ENCODE data around the gene CWF19L1.

- no peak for TF ChIP-seq CTCF (CRISPR knock-in tag; IDR thresholded peaks at IDR 0.05)
- no peak for TF ChIP-seq ZFX (CRISPR knock-in tag; IDR thresholded peaks at IDR 0.05; ENCODE audit: low read depth)
- no peak for TF ChIP-seq FOXP1 (IDR thresholded peaks at IDR 0.05)
- TF ChIP-seq FOXP1 (CRISPR knock-in tag; IDR thresholded peaks at IDR 0.05): no peak
- TF ChIP-seq ZNF776 (CRISPR knock-in tag; IDR thresholded peaks at IDR 0.05): no peak
- TF ChIP-seq CENPBD1 (CRISPR knock-in tag; IDR thresholded peaks at IDR 0.05; ENCODE audit: borderline replicate concordance, low read depth): no peak
- TF ChIP-seq ATF7 (IDR thresholded peaks at IDR 0.05): no peak
- TF ChIP-seq ATF7 (CRISPR knock-in tag; IDR thresholded peaks at IDR 0.05): no peak
- no peak for TF ChIP-seq YY1 (IDR thresholded peaks at IDR 0.05; ENCODE audit: insufficient read depth, insufficient replicate concordance, low read depth, low read length)
- no peak for TF ChIP-seq ZNF878 (CRISPR knock-in tag; IDR thresholded peaks at IDR 0.05)
Observed at GRCh38 chr10:100208276-100208675, 59.2 kb downstream of the CWF19L1 start.

All from HepG2 (cell line).